ENCODE data around the gene OSBPL2.

The OSBPL2 gene

DNA sequence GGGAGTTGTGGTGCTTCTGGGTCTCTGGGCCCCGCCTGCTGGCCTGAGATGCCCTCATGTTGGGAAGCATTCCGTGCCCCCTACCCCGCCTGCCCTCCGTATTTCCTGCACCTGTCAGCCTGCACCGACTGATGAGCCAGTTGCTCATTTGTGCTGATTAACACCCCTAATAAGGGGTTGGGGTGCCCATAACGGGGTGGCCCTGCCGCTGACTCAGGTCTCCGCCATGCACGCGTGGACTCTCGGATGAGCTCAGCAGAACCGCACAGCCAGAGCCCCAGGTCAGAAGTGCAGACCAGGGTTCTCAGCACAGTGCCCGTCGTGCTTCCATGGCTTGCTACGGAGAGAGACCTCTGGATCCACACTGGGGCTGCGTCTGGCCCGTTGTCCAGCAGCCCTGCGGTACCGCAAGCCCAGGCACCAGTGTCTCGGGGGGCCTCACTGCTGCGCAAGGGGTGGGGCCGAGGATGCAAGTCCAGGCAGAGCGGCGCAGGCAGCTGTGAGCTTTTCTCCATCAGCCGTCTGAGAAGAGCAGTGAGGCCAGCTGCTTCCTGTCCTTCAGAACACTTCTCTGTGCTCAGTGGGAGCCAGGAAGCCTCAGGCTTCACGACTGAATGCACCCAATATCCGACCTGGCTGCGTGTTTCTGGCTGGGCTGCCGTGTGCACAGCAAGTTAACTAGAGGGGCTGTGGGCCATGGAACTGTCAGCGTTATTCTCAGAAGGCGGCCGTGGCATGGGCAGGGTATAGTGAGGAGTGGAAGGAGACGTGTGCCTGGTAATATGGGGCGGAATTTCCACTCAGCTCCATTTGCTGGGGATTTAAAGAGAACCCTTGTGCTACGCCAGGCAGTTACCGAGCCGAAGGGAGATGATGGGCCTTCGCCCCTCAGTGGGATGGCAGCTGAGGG is 36.9 kb upstream of the OSBPL2 start:
- Histone ChIP-seq H3K9ac (ENCODE audit: low read depth, low read length) (no peak overlapping the region), H3K9me3 (ENCODE audit: control insufficient read depth, insufficient read depth, low read length) (no peaks in the 10 kb centered on the region), H3K4me1 (ENCODE audit: insufficient read depth, low read length) (no peaks in the 10 kb centered on the region), H3K36me3 (ENCODE audit: insufficient read depth, low read length) (no peaks in the 10 kb centered on the region)

GRCh38 chr20:62202083-62202395 is 36.3 kb upstream of the OSBPL2 start:
- Histone ChIP-seq H3K9ac (ENCODE audit: low read depth, low read length) (no peak overlapping the region), H3K36me3 (ENCODE audit: insufficient read depth, low read length) (no peaks in the 10 kb centered on the region), H3K4me1 (ENCODE audit: insufficient read depth, low read length) (no peaks in the 10 kb centered on the region), H3K9me3 (ENCODE audit: control insufficient read depth, insufficient read depth, low read length) (no peaks in the 10 kb centered on the region)

DNA sequence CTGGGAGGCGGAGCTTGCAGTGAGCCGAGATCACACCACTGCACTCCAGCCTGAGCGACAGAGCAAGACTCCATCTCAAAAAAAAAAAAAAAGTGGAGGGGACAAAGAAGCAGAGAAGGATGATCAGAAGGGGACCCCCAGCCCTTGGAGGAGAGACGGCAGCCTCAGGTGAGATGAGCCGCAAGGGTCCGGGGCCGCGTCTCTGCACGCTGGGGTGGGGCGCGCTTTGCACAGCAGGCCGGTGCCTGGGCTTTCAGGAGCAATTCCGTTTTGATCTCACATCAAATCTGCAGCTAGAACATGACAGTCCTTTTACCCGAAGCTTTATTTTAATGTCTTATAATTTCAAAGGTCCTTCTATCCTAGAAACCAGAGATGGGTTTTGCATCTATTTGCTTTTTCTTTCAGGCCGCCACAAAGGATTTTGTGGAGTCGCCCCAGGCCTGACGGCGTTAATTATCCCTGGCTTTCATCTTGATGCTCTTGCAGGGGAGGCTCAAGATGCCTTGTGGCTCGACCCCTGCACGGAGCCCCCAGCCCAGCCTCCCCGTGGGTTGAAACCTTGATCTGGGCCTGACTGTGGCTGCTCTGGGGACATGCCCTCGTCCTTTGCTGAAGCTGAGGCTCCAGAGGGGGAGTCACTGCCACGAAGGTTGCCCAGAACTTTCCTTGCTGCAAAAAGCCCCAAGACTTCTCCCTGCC is 35.5 kb upstream of the OSBPL2 start:
- Histone ChIP-seq H3K36me3 (ENCODE audit: insufficient read depth, low read length) (no peaks in the 10 kb centered on the region), H3K9me3 (ENCODE audit: control insufficient read depth, insufficient read depth, low read length) (no peaks in the 10 kb centered on the region), H3K4me1 (ENCODE audit: insufficient read depth, low read length) (no peaks in the 10 kb centered on the region), H3K9ac (ENCODE audit: low read depth, low read length) (no peak overlapping the region)

DNA sequence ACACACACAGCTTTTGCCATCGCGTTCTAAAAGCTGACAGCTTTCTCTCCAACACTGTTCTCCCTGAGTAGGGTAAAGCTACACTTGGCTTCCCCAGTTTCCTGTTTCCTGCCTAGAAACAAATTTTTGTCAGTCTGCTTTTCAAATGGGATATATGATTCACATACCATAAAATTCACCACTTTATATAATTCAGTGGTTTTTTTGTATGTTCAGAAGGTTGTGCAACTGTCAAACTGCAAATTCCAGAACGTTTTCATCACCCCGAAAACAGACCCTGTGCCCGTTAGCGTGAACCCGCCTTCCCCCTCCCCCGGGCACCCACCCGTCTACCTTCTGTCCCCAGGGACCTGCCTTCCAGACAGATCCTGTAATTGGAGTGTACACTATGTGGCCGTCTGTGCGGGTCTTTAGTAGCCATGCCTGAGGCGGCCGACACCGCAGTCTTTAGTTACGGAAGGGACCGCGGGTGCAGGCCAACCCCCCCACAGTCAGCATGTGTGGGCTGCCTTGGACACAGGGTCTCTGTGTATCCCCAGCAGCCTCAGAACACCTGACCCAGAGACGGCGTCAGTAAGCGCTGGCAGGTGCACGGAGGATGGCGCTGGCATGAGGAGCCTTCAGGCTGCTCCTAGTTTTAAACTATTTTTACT is 34.8 kb upstream of the OSBPL2 start:
- Histone ChIP-seq H3K4me1 (ENCODE audit: insufficient read depth, low read length) (no peaks in the 10 kb centered on the region), H3K9ac (ENCODE audit: low read depth, low read length) (no peak overlapping the region), H3K36me3 (ENCODE audit: insufficient read depth, low read length) (no peaks in the 10 kb centered on the region), H3K9me3 (ENCODE audit: control insufficient read depth, insufficient read depth, low read length) (no peaks in the 10 kb centered on the region)

DNA sequence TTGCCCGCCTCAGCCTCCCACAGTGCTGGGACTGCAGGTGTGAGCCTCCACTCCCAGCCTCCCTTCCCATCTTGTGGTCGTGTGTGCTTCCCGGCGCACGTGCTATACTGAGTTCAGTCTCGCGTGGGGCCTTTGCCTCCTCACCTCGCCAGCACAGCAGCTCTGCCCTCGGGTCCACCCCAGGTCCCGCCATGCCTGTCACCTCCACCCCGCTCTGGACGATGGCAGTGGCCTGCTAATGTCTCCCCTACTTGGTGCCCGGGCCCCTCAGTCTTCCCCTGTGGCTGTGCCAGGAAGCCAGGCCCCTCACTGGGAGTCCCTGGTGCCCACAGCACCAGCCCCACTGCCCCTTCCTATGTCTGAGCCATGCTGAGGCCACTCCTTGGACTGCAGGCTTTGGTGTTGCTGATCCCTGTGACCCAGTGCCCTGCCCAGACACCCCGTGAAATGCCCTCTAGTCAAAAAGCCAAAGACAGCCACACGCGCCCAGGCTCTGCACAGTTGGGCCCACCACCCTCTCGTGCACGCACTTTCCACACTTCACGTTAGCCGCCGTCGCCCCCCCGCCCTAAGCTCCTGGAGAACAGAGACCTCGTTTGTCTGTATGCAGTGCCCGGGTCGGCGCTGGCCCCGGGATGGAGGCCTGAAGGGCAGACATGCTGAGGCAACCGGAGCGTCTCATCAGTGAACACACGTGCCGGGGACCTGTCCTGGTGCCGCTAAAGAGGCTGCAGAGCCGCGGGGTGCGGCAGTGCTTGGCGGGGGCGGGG is 32.5 kb upstream of the OSBPL2 start:
- H3K36me3 ChIP-seq (ENCODE audit: insufficient read depth, low read length): no peaks in the 10 kb centered on the region
- no peak overlapping the region for H3K9ac ChIP-seq (ENCODE audit: low read depth, low read length)
- no peaks in the 10 kb centered on the region for H3K9me3 ChIP-seq (ENCODE audit: control insufficient read depth, insufficient read depth, low read length)
- no peaks in the 10 kb centered on the region for H3K4me1 ChIP-seq (ENCODE audit: insufficient read depth, low read length)

- Histone ChIP-seq H3K36me3 (ENCODE audit: insufficient read depth, low read length) (no peaks in the 10 kb centered on the region), H3K9me3 (ENCODE audit: control insufficient read depth, insufficient read depth, low read length) (no peaks in the 10 kb centered on the region), H3K9ac (ENCODE audit: low read depth, low read length) (no peak overlapping the region), H3K4me1 (ENCODE audit: insufficient read depth, low read length) (no peaks in the 10 kb centered on the region)
Measured at GRCh38 chr20:62206388-62206775, 31.9 kb upstream of the OSBPL2 start.

- no peak overlapping the region for H3K9ac ChIP-seq (ENCODE audit: low read depth, low read length)
- no peaks in the 10 kb centered on the region for H3K9me3 ChIP-seq (ENCODE audit: control insufficient read depth, insufficient read depth, low read length)
- H3K36me3 ChIP-seq (ENCODE audit: insufficient read depth, low read length): no peaks in the 10 kb centered on the region
- no peaks in the 10 kb centered on the region for H3K4me1 ChIP-seq (ENCODE audit: insufficient read depth, low read length)
Measured at GRCh38 chr20:62208061-62208794, 30.1 kb upstream of the OSBPL2 start.

DNA sequence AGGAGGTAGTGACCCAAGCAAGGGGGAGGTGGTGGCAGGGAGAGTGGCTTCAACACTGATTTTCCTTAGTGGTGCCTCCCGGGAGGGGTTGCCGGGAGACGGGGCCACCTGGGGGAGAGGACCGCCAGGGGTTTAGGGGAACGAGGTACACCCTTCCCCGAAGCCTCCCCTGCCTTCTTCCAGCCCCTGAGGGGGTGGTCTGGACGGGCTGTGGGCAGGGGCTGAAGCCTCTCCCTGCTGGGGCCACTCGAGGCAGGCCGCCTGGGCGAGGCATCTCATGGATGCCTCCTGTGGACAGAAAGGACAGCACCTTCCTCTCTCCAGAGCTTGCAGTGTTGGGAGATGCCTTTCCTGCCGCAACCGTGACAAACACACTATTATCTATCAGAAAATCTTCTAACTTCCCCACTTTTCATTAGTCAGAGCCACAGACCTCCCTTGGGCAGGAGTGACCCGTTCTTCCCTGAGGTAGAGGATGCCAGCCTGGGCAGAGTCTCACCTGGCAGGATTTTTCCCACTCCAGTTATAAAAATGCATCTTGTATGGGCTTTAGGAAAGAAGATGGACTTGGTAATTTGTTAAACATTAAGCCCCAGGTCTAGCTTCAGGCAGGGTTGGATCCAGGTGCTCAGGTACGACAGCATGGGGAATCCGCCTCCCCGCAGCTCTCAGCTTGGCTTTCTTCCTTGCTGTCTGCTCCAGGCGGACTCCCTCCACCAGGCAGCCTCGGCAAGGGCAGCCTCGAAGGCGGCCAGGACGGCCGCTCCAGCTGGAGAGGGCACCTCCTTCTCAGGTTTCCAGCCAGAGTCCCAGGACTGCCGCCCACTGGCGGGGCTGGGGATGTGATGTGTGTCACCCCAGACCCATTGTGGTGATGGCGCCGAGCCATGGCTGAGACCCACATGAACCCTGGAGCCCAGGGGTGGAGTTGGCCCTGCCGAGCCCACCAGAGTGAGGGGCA is 29.2 kb upstream of the OSBPL2 start:
- H3K4me1 ChIP-seq (ENCODE audit: insufficient read depth, low read length): no peaks in the 10 kb centered on the region
- H3K9me3 ChIP-seq (ENCODE audit: control insufficient read depth, insufficient read depth, low read length): no peaks in the 10 kb centered on the region
- no peak overlapping the region for H3K9ac ChIP-seq (ENCODE audit: low read depth, low read length)
- no peaks in the 10 kb centered on the region for H3K36me3 ChIP-seq (ENCODE audit: insufficient read depth, low read length)

GRCh38 chr20:62209850-62210495 is 28.3 kb upstream of the OSBPL2 start:
- no peak overlapping the region for H3K9ac ChIP-seq (ENCODE audit: low read depth, low read length)
- no peaks in the 10 kb centered on the region for H3K4me1 ChIP-seq (ENCODE audit: insufficient read depth, low read length)
- H3K9me3 ChIP-seq (ENCODE audit: control insufficient read depth, insufficient read depth, low read length): no peaks in the 10 kb centered on the region
- no peaks in the 10 kb centered on the region for H3K36me3 ChIP-seq (ENCODE audit: insufficient read depth, low read length)

- no peak overlapping the region for H3K9ac ChIP-seq (ENCODE audit: low read depth, low read length)
- no peaks in the 10 kb centered on the region for H3K4me1 ChIP-seq (ENCODE audit: insufficient read depth, low read length)
- no peaks in the 10 kb centered on the region for H3K9me3 ChIP-seq (ENCODE audit: control insufficient read depth, insufficient read depth, low read length)
- H3K36me3 ChIP-seq (ENCODE audit: insufficient read depth, low read length): no peaks in the 10 kb centered on the region
Measured at GRCh38 chr20:62210496-62210855, 27.8 kb upstream of the OSBPL2 start.

- no peaks in the 10 kb centered on the region for H3K9me3 ChIP-seq (ENCODE audit: control insufficient read depth, insufficient read depth, low read length)
- no peaks in the 10 kb centered on the region for H3K36me3 ChIP-seq (ENCODE audit: insufficient read depth, low read length)
- H3K9ac ChIP-seq (ENCODE audit: low read depth, low read length): no peak overlapping the region
- H3K4me1 ChIP-seq (ENCODE audit: insufficient read depth, low read length): no peaks in the 10 kb centered on the region
Measured at GRCh38 chr20:62211216-62211615, 27.1 kb upstream of the OSBPL2 start.

DNA sequence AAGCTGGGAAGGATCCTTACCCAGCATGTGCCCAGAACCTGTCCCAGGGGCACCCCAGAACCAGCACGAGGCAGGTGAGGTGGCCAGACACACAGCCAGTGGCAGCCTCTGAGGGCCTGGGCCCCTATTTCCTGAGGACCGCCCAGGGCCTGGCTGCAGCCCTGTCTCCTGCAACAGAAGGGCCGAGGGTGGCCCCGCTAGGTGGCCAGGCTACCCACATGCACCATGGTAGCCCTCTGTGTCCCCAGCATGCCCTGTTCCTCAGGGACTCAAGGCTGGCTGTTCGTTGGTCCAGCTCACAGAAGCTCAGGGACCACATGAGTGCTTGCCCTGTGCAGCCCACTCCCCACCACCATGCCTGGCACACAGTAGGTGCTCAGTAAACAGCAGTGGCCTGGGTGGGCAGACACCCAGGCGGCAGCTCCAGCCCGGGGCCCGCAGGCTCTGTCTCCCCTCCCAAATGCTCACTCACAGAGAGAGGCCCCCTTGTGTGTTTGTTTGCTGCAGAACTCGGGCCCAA is 26.5 kb upstream of the OSBPL2 start:
- no peak overlapping the region for H3K9ac ChIP-seq (ENCODE audit: low read depth, low read length)
- H3K4me1 ChIP-seq (ENCODE audit: insufficient read depth, low read length): no peaks in the 10 kb centered on the region
- no peaks in the 10 kb centered on the region for H3K9me3 ChIP-seq (ENCODE audit: control insufficient read depth, insufficient read depth, low read length)
- H3K36me3 ChIP-seq (ENCODE audit: insufficient read depth, low read length): no peaks in the 10 kb centered on the region
